GM19372 (cell line): Measurements from ENCODE around the gene EGR2.

ENCODE experiments used
- ATAC-seq: cut with Tn5 transposase; IDR thresholded peaks from one replicate; pipeline ENCODE4 v1.9.1; 2021; ENCODE audit warnings: mild to moderate bottlenecking, low read depth, moderate library complexity; ENCODE audit not compliant: unreplicated experiment

EGR2 gene

GRCh38 chr10:62816331-62817120, at the start of gene EGR2:
TSS of gene EGR2 (minus strand) at chr10:62816366. CDS start at chr10:62816029, 337 bp downstream.
- ATAC-seq: peak; percentile 60

- ATAC-seq: no peak
These were observed 46.3 kb upstream of the EGR2 start for GRCh38 chr10:62862447-62862846.

- ATAC-seq: no peak
These were observed 45.3 kb upstream of the EGR2 start for GRCh38 chr10:62861507-62861906.

GRCh38 chr10:62860946-62861345, 44.8 kb upstream of the EGR2 start:
- ATAC-seq: no peak

- no peak for ATAC-seq
These were observed 42.2 kb upstream of the EGR2 start for GRCh38 chr10:62858364-62858763.

GRCh38 chr10:62856021-62856420, 39.9 kb upstream of the EGR2 start:
- ATAC-seq: no peak

GRCh38 chr10:62853710-62854109, 37.5 kb upstream of the EGR2 start:
- ATAC-seq: no peak

GRCh38 chr10:62852961-62853702, 37.0 kb upstream of the EGR2 start:
- ATAC-seq: peak; percentile 70

- no peak for ATAC-seq
These were observed 35.3 kb upstream of the EGR2 start for GRCh38 chr10:62851442-62851841.

- ATAC-seq: no peak
These were observed 34.5 kb upstream of the EGR2 start for GRCh38 chr10:62850646-62851045.

- ATAC-seq: no peak
These were observed 31.3 kb upstream of the EGR2 start for GRCh38 chr10:62847433-62847832.

- no peak for ATAC-seq
These were observed 28.3 kb upstream of the EGR2 start for GRCh38 chr10:62844280-62845011.

GRCh38 chr10:62843600-62843999, 27.4 kb upstream of the EGR2 start:
- ATAC-seq: no peak

- ATAC-seq: peak; percentile 74
These were observed 26.8 kb upstream of the EGR2 start for GRCh38 chr10:62842983-62843382.

- no peak for ATAC-seq
These were observed 23.4 kb upstream of the EGR2 start for GRCh38 chr10:62839590-62839989.

GRCh38 chr10:62831346-62831745, 15.2 kb upstream of the EGR2 start:
- no peak for ATAC-seq

- ATAC-seq: no peak
These were observed 14.5 kb upstream of the EGR2 start for GRCh38 chr10:62830679-62831078.

- no peak for ATAC-seq
These were observed 13.5 kb upstream of the EGR2 start for GRCh38 chr10:62829622-62830021.

GRCh38 chr10:62826273-62826672, 10.1 kb upstream of the EGR2 start:
- no peak for ATAC-seq

- ATAC-seq: no peak
These were observed 4.4 kb upstream of the EGR2 start for GRCh38 chr10:62820586-62820985.
